G401 (cell line): Measurements from ENCODE around the gene CEP131. TPM values are rescaled to one million over a fixed set of nuclear protein-coding genes. Genes with fewer than 3 reads are reported as not detected.
A peak's percentile ranks its signal among the peaks of the same experiment; 100 is the strongest.

Source experiments
- DNase-seq: peaks from one replicate; pipeline ENCODE4 v3.0.0-alpha.2; 2015; ENCODE audit warnings: low spot score
- in situ Hi-C: cut with HindIII; loops from 2 replicates; pipeline ENCODE4 v1.10.0; 2016; ENCODE audit warnings: low sequenced_read_pairs, mixed read lengths
- total RNA-seq: library from RNA; depleted of rRNA; stranded (reverse); fragments of >200 nt; shearing (Covaris generic); gene quantifications from 2 replicates; pipeline ENCODE4 v1.2.3, GENCODE V29; 2014; rRNA removed

The CEP131 gene
- 24.5 and 42.0 TPM in 2 replicates for total RNA-seq

DNA sequence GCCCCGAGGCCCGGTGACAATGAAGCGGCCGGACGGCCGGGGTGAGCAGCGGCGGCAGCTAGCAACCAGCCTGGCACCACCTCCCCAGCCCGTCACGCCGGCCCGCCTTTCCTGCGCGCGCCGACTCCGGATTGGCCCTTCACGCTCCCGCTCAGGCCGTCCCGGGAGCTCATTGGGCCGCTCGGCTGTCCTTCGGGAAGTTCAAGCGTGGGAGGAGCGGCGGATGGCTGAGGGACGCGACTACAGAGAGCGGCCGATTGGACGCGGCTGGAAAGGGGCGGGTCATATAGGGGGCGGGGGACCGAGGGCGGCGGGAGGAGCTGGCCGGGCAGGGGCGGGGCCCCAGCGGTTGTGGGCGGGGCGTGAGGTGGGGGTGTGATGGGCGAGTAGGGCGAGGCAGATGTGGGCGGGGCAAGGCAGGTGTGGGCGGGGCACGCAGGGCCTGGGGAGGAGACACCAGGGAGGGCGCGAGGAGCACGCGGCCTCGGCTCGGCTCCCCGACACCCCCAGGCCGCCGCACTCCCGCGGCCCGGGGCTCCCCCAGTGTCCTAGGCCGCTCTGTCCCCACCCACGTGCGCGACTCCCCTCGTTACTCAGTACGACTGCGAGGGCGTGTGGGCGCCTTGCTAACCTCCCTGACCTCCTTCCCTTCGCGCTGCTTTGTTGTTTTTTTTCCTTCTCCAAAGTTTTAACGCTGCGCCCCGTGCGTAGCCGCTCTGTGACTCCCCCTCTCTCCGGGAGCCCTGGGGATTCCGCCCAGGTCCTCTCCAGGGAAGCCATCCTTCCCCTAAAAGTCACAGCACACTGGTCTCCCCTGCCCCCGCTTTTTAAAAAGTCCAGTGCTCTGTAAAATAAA is at the start of gene CEP131:
TSS of gene CEP131 (minus strand) at position 60 of the 856 bp plus-strand sequence. CDS start 2,909 bp downstream, outside the sequence.
- in situ Hi-C loops: no loop called here
- peak; percentile 98 for DNase-seq

DNA sequence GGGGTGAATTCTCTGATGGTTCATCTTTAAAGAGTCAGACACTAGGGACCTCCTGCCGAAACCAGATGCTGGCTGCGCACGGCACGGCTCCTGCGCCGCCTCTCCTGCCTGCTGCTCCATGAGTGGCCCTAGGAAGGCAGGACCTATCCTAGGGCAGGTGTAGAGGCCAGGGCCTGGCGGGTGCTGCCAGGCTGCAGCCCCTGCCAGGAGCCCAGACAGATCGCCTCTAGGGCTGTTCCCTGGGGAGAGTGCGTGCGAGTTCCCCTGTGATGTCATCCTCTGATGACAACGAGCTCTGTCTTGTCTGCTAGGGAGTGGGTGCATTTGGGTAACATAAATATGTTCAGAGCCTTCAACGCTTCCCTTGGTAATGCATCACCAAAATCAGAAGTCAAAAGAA is 48.5 kb upstream of the CEP131 start:
- DNase-seq: no peak
- in situ Hi-C loops: no loop called here

DNA sequence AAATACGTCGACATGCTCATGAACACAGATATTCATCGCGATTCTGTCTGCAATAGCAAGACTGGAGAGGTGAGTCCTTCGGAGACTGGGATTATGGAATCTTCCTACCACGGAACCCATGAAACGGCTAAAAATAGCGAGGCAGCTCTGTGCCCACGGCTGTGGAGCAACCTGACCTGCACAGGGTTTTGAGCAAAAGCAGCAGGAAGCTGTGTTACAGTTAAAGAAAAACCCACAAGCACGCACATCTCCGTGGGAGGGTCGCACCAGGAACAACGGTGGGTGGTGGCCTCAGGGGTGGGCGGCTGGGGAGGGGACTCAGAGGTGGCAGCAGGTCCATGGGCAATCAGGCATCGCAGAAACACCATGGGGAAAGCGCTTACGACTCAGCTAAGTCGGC is 47.5 kb upstream of the CEP131 start:
- DNase-seq: no peak
- in situ Hi-C loops: no loop called here

DNA sequence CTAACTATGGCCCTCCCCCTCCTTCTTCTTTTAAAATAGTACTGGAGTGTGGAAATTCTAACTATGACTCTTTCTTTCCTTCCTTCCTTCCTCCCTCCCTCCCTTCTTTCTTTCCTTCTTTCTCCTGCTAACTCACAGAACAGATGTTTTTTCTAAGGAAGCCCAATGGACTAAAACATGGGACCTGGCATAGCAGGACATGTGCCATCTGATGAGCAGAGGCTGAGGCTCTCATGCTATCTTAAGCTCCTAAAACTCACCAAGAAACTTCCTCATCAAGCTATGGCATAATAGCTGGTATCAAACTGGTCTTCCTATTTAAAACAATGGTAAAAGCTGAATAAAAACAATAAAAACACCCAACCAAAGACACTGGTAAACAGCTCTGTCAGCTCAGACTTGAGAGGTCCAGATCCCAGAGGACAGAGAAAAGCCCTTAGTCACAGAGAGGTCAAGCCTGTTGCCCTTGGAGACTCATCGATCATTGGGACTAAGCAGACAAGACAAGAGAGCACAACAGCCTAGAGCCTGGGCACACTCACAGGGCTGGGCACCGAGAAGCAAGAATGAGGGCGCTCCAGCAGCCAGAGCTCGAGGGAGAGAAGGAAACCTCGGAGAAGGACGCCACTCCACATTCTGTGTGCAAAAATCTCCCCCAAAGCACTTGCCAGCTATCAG is 44.8 kb upstream of the CEP131 start:
- in situ Hi-C loops: no loop called here
- no peak for DNase-seq

DNA sequence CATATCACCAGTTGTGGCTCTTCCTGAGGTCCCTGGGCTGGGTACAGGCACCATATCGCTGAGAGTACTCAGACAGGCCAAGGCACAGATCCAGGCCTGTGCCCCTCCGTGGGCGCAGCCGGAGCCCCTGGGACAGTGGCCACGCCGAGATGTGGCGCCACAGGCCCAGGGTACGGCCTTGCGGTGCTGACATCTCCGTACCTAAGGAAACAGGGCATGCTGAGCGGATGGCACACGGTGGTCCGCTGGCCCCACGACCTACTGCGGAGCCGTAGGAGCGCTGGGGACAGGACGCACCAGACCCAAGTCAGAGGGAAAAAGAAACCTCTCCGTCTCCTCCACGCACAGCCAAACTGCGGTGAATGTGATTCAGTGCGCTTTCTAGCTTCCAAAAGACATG is 42.8 kb upstream of the CEP131 start:
- no peak for DNase-seq
- in situ Hi-C loops: no loop called here

DNA sequence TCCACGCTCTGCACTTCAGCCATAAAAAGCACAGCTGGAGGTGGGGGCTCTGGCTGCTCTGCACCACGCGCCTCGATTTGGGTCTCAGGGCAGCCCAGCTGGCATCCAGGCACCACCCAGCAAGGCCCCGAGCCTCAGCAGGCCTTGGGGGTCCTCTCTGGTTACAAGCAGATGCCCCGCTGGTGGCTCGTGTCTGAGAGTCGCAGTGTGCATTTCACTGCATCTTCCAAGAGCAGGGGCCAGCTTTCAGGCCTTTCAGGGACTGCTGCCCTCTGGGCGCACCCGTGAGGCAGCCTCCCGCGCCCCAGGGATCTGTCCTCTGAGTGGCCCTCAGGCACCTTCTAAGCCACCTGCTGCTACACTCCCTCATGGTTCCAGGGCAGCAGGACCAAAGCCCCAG is 41.9 kb upstream of the CEP131 start:
- in situ Hi-C loops: no loop called here
- no peak for DNase-seq

DNA sequence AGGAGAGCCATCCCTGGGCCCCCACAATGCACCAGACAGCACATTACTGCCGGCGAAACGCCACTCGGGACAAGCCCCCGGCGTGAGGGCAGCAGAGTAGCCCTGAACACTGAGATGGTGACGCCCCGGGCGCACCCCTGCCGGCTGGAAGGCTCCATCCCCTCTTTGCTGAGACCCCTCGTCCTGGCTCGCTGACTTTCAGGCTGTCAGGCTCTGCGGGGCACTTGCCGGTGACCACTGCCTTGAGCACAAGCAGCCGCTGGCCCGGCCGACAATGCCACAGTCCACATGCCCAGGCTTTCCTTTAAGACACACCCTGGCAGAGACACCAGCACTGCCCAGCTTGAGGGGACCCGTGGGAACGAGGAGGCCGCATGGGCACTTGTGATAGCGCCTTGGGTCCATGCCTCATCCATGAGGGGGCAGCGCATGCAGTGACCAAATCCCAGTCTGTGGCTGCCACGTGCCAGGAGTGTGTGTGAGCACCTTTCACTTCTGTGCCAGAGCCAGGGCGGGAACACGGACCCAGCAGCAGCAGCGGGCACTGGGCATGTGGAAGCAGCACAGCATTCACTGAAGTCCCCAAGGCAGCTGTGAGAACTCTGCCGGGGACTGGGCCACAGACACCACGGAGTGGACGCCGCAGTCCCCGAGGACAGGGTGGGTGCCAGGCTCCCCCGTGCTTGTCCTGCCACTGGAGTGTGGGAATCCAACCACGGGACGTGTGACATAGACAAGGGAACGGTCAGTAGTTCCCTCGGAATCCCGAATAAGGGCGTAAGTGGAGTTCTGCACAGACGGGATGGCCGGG is 40.8 kb upstream of the CEP131 start:
- in situ Hi-C loops: no loop called here
- no peak for DNase-seq

DNA sequence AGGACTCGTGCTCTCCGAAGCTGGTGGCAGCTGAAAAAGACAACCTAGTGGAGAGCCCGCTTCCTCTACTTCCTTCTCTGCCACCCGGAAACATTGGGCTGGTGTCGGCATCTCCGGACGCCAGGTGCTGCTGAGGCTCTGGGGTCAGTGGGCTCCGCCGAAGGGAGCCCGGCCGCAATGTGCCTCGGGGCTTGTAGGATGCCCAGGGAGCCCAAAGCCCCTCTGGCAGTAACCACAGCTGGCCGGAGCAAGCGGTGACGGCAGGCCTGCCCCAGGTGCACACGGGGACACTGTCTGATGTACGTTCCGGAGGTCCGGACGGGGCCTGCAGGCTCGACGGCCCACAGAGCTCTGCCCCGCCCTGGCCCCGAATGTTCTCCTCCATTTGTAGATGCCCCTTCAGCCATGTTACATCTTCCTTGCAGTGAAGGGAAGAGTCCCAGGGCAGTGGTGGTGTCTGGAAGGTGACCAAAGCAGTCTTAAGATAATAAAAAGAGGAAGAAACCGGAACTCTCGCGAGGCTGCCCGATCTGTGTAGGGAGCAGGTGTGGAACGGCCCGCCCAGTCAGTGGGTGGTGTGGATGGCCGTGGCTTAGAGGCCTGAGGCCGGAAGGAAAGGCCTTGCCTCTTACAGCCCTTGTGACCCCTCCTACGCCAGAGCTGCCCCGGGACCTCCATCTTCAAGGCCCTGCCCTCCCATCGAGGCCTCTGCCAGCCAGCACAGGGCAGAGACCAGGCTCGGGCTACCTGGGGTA is 39.0 kb upstream of the CEP131 start:
- in situ Hi-C loops: no loop called here

DNA sequence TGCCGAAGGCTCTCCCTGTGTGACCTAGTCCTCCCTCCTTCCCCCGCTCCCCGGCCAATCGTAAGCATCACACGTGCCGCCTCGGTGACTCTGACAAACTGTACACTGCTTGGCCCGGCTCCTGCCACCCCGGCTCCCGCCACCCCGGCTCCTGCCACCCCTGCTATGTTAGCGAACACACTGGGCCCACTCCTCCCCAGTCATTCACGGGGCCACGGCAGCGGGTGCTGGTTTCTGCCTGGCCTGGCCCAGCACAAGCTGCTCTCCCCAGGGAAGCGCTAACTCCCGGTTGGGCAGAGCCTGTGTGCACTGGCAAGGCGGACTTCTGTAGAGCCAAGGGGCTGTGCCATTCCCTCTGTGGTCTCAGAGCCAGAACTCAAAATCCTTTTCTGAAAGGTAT is 38.3 kb upstream of the CEP131 start:
- DNase-seq: no peak
- in situ Hi-C loops: no loop called here

More for the DNA sequence above, 39.0 kb upstream of the CEP131 start:
- DNase-seq: no peak

DNA sequence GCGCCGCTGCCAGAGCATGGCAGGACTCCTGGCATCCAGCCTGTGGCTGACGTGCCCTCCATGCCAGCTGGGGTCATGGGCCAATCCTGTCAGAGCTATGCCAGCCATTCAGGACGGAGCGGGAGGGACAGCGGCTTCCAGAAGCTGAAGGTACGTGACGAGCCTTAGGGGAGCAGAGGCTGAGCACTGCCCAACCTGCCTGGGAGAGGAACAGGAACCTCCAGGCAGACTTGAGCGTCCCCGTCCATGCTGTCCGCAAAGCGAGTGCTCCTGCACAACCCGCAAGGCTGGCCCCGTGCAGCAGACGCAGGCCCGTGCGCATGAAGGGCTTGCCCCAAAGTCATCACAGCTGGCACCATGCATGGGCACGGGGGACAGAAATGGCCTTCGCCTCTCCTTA is 37.9 kb upstream of the CEP131 start:
- no peak for DNase-seq
- in situ Hi-C loops: no loop called here

DNA sequence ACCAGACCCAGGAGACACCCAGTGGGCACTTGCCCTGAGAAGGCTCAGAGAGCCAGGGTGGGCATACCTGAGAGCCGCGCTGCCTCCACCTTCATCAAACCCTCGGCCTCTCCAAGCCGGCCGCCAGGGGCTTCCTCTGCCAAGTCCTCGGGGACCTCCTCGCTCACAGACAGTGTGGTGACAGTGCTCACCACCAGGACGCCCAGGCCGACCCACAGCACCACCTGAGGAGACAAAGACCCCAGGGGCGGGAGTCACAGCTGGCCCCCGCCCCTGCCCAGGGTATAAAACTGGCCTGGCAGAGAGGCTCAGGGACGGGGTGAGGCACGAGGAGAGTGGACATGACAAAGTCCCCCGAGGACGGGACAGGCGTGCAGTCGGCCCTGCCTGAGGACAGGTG is 37.4 kb upstream of the CEP131 start:
- in situ Hi-C loops: no loop called here
- no peak for DNase-seq

DNA sequence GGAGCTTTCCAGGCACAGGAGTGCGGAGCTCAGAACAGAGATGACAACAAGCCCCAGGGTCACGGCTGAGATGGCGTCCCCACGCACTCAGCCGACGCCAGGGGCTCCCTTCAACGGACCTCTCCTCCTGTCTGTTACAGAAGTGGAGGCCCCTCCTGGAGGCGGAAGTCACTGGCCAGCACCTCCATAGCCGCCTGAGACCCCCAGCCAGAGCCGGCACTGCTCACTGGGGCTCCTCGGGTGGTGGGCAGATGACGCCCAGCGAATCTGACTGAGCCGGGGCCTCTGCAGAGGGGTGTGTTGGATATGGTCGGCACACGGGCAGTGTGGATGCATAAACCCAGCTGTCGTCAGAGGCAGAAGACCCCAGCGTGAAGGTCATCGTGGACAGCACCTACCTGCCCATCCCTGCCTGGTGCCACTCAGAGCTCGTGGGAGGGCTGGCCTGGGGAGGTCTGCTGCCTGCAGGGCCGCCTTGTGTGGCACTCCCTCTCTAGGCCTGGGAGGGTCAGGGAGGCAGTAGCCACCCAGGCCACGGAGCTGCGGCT is 36.4 kb upstream of the CEP131 start:
- no peak for DNase-seq
- in situ Hi-C loops: no loop called here

DNA sequence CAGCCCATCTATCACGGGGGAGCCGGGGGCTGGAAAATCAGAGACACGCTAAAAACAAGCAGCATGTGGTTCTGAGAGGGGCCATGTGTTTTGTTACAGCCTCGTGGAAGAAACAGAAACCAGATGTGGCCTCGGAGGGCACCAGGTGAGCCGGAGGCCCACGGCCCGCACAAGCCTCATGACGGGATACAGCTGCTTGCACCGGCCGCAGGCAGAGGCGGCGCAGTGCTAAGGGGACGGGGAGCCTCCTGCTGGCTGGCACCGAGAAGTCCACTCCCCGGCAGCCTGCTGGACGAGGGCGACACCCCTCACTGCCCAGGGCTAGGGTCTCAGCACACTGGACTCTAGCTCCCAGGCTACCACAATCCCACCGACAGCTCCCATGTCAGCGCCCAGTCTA is 35.5 kb upstream of the CEP131 start:
- DNase-seq: no peak
- in situ Hi-C loops: no loop called here

DNA sequence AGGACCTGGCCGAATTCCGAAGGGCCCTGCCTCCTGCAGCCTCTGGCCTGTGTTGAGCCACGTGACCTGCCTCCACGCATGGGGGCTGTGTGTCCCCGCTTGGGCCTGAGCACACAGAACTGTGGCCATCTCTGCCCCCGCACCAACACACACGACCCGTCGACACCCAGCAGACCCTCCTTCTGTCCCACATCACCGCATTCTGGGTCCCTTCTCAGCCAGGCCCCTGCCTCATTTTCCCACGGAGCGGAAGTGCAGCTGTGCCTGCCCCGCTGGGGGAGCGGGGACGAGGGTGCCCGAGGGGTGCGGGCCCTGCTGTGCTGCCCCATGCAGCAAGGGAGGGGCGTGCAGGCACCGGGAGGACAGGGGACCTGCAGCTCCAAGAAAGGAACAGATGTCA is 34.8 kb upstream of the CEP131 start:
- no peak for DNase-seq
- in situ Hi-C loops: no loop called here

DNA sequence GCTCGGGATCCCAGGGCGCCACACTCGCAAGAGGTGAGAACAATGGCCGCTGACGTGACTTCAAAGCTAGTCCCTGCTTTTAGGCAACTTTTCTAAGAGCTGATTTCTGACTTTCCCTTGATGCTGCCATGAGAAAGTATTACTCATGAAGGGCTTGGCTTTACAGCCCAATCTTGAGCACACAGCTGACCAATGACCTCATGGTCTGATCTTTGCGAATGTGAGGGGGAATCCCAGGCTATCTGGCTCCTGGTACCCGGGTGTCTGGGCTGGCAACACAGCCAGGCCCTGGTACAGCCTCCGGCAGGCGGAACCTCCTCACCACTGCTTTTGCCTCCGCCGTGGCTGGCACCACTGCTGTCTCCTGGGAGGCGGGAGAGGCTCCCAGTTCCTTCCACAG is 33.9 kb upstream of the CEP131 start:
- DNase-seq: no peak
- in situ Hi-C loops: no loop called here

DNA sequence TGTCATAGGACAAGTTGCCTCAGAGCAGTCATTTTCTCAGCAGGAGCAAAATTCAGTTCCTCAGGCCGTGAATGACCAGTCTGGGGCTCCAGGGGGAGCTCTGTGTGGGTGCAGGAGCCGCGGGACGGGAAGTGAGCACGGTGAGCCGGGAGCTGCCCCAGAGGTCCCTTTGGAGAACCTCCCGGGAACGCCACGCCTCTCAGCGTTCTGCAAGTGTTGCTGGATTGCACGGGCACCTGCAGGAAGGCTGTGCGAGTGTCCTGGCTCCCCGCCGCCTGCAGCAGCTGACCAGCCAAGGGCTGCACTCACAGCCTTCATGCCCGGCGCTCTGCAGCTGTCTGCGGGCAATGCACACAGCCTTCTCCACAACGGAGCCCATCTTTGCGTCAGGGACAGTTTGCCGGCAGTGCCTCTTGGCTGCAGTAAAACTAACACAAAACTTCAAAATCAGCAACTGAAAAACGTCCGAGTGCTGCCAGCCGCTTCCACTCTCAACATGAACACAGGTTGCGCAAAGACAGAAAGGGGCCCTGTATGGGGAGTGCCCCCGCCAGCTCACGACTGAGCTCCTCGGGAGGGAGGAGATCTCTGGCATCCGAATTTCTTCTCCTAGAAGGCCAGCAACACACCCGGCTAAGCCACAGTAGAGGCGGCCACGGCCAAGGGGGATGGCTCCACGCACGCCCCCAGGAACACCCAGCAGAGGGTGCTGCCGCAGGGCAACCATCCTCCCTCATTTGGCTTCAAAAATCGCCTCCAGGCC is 32.4 kb upstream of the CEP131 start:
- peak; percentile 62 for DNase-seq
- in situ Hi-C loops: no loop called here

DNA sequence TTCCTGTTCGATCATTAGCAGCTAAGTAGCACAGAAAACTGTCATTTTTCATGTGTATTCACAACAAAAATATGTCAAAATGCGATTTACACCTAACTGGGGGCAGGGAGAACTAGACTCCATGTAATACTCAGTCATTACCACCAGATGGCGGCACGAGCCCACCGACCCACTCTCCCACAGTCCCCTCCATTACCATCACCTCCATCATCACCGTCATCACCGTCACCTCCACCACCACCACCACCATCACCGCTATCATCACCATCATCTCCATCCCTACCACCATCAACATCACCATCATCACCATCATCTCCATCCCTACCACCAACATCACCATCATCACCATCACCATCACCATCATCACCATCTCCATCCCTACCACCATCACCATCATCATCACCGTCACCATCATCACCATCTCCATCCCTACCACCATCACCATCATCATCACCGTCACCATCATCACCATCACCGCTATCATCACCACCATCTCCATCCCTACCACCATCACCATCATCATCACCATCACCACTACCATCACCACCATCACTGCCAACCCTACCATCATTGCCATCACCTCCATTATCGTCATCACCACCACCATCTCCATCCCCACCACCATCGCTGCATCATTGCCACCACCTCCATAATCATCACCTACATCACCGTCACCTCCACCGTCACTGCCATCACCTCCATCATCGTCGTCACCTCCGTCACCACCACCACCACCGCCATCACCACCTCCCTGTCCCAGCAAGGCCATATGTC is 30.8 kb upstream of the CEP131 start:
- DNase-seq: peak; percentile 74
- in situ Hi-C loops: no loop called here

DNA sequence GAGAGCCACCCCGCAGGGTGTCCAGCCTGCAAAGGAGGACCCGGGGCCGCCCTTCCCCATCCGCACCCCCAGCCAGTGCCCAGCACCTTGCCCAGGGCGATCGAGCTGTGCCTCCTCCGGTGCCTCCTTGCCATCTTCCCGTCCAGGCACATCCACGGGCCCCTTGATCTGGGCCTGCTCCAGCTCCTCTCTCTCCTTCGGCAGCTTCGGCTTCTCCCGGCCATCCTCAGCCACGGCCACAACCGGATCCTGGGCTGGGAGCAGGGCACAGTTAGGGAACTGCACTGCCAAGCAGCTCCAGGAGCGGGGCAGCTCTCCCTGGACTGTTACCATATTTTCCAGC is 30.2 kb upstream of the CEP131 start:
- DNase-seq: no peak
- in situ Hi-C loops: no loop called here
